HepG2 (cell line): ENCODE data around the gene PIEZO1. TPM values are rescaled to one million over a fixed set of nuclear protein-coding genes. Genes with fewer than 3 reads are reported as not detected.

Experiments used
- ARNT2 ChIP-seq: sonication (generic); formaldehyde crosslinking; IDR thresholded peaks from 2 replicates; pipeline ENCODE4 v1.8.0; 2022; ENCODE audit warnings: mild to moderate bottlenecking, low read depth, missing genetic modification reagents, moderate library complexity
- SMARCC2 ChIP-seq: fragments of 450-650 bp; IDR thresholded peaks from 2 replicates; pipeline ENCODE4 v1.6.1; 2017; ENCODE audit warnings: antibody characterized with exemption, mild to moderate bottlenecking
- SP140L ChIP-seq: sonication (generic); formaldehyde crosslinking; IDR thresholded peaks from 2 replicates; pipeline ENCODE4 v1.4.0; 2020; ENCODE audit warnings: missing genetic modification reagents, borderline replicate concordance
- SRSF9 ChIP-seq: fragments of 200-400 bp; formaldehyde crosslinking; IDR thresholded peaks from 2 replicates; pipeline ENCODE4 v1.6.1; 2018; ENCODE audit warnings: borderline replicate concordance, mild to moderate bottlenecking, low read depth, low read length; ENCODE audit not compliant: insufficient read depth, poor library complexity, severe bottlenecking
- TFE3 ChIP-seq: IDR thresholded peaks from 2 replicates; pipeline ENCODE4 v1.6.1; 2016
- UBTF ChIP-seq: sonication (generic); formaldehyde crosslinking; IDR thresholded peaks from 2 replicates; pipeline ENCODE4 v1.4.0; 2020; ENCODE audit warnings: mild to moderate bottlenecking, missing genetic modification reagents
- ZBTB33 ChIP-seq: sonication (generic); formaldehyde crosslinking; IDR thresholded peaks from 2 replicates; pipeline ENCODE4 v1.4.0; 2020; ENCODE audit warnings: missing genetic modification reagents
- ZBTB7A ChIP-seq: sonication (generic); formaldehyde crosslinking; IDR thresholded peaks from 2 replicates; pipeline ENCODE4 v1.8.0; 2022; ENCODE audit warnings: mild to moderate bottlenecking, missing genetic modification reagents
- ZNF687 ChIP-seq: sonication (generic); formaldehyde crosslinking; IDR thresholded peaks from 2 replicates; pipeline ENCODE4 v1.5.1; 2020; ENCODE audit warnings: mild to moderate bottlenecking, missing genetic modification reagents, moderate library complexity
- ZNF691 ChIP-seq: sonication (generic); formaldehyde crosslinking; IDR thresholded peaks from 2 replicates; pipeline ENCODE4 v1.4.0; 2020; ENCODE audit warnings: missing genetic modification reagents, low read depth, mild to moderate bottlenecking, borderline replicate concordance
- ZNF83 ChIP-seq: sonication (generic); formaldehyde crosslinking; IDR thresholded peaks from 2 replicates; pipeline ENCODE4 v1.4.0; 2020; ENCODE audit warnings: missing genetic modification reagents, mild to moderate bottlenecking, borderline replicate concordance
- polyA plus RNA-seq, 8 experiments: library from polyadenylated mRNA; depleted of rRNA in 3 of 8; stranded (reverse) in 7 of 8; unstranded in 1 of 8; fragments of >200 nt; fragmentation: Illumina TruSeq in 4 of 8; extraction: Trizol in 4 of 8; gene quantifications; 2 replicates each; pipeline versions ENCODE4 v1.2.1 to v1.2.3, GENCODE V29; 2011 to 2016; ENCODE audit warnings: low read depth in 4 of 8, missing spikeins in 1 of 8, mixed read lengths in 1 of 8; ENCODE audit not compliant: insufficient read depth in 1 of 8
- total RNA-seq, 5 experiments: library from RNA; depleted of rRNA; stranded (reverse); fragments of >200 nt; fragmentation: Illumina TruSeq; extraction: Trizol; gene quantifications; 2 replicates each; pipeline ENCODE4 v1.2.3, GENCODE V29; 2016; ENCODE audit warnings: low read depth in 1 of 5

PIEZO1 gene
- total and polyA plus RNA-seq, 2 of the 13 experiments (the other 11 are each of a cell fraction or from before 2014, with no cell fraction given) = 67.9 to 85.0 TPM

GRCh38 chr16:88747588-88748301 lies 37.3 kb downstream of the PIEZO1 start (continued):
- TF ChIP-seq ZNF691 (CRISPR knock-in tag) (no peak), TFE3 (CRISPR knock-in tag) (no peak), SRSF9 (no peak), SP140L (CRISPR knock-in tag) (no peak), ARNT2 (CRISPR knock-in tag) (no peak), ZNF687 (CRISPR knock-in tag) (peak; percentile 35), ZBTB7A (CRISPR knock-in tag) (0 out of 2 replicates have a peak, but pooled peaks have one; percentile 47), SMARCC2 (no peak), ZNF83 (CRISPR knock-in tag) (no peak), UBTF (CRISPR knock-in tag) (0 out of 2 replicates have a peak, but pooled peaks have one; percentile 14), ZBTB33 (CRISPR knock-in tag) (peak; percentile 57; the same call in 1 of the 2 replicates)
